HG03457 (cell line): ENCODE measurements around the gene SAMD8.
A peak's percentile ranks its signal among the peaks of the same experiment; 100 is the strongest.
"Not testable (repeated sequence)": the region's sequence is repeated elsewhere in the genome, so short reads cannot be mapped to it uniquely, and the experiment has no call there.

Source experiments
- ATAC-seq: cut with Tn5 transposase; IDR thresholded peaks from one replicate; pipeline ENCODE4 v1.9.1; 2021; ENCODE audit warnings: moderate number of reproducible peaks; ENCODE audit not compliant: unreplicated experiment

Gene SAMD8

DNA sequence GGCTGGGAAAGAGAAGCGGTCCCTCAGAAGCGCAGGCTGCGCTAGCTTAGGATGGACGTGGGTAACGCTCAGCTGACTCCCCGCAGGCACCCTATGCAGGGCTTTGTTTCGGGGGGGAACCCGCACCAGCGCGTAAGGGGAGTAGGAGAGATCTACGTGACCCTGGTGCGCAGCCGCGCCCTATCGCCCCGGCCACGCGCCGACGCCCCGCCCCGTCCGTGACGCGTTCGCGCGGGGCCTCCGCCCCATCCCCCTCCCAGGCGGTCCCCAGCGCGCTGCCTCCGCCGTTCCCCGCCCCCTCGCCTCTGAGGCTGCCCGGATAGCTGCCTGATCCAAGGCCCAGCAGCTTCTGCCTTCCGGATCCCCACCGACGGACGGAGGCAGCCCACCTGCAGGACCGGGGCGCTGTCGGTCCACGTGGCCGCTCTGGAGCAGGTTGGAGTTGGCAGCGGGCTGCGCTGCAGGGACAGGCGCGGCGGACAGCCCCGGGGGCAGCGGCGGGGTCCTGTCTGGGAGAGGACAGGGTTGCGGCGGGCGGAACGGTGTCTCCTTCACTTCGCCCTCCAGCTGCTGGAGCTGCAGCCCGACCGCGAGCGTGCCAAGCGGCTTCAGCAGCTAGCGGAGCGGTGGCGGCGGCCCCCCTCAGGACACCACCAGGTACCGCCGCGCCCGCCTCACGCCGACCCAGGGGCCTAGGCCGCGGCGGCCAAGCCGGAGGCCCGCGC, 99.0 kb downstream of the SAMD8 start, which contains the start of gene VDAC2:
VDAC2 (plus strand) TSS at position 515 of the 725 bp plus-strand sequence. CDS start 363 bp downstream, outside the sequence.
- peak; percentile 88 for ATAC-seq

DNA sequence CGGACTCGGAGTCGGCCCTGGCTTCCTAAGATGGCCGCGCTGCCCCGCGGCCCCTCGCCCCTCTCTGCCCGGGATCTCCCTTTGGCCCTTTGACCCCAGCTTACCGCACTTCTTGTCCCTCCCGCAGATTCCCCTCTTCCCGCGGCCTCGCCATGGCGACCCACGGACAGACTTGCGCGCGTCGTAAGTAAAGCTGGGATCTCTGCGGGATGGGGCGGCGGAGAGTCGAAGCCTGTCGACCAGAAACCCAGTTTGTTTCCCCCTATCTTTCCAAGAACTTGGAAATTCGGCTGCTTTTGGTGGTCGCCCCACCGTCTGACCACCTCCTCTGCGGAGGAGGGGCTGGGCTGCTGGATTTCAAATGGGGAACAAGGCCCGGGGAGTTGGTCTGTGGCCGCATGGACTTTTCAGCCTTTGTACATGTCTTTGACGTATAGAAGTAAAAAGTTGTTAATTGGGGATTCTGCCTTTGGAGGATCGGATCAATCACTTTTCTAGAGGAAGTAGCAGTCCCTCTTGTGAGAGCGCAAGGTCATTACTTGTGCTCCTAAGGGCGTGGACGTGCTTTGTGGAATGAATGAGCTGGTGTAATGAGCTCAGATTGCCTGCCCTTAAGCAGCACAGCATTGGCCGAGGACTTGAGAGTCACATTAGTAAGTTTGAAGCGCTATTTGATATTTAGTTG, 99.7 kb downstream of the SAMD8 start:
- ATAC-seq = no peak

DNA sequence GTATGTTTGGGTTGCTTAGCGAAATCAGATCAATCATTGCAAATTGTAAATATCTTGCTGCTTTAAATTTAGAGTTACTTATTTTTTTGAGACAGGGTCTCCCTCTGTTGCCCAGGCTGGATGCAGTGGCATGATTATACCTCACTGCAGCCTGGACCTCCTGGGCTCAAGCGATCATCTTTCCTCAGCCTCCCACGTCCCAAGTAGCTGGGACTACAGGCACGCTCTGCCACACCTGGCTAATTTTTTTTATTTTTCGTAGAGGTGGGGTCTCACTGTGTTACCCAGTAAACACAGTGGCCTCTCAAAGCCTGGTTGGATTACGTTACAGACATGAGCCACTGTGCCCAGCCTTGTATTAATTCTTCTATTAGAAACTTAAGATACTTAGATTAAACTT, 100.9 kb downstream of the SAMD8 start:
- no peak for ATAC-seq

- ATAC-seq = no peak
Measured at GRCh38 chr10:75220274-75220673, 108.8 kb downstream of the SAMD8 start.

- ATAC-seq = not testable (repeated sequence)
Measured at GRCh38 chr10:75221492-75221891, 110.0 kb downstream of the SAMD8 start.

DNA sequence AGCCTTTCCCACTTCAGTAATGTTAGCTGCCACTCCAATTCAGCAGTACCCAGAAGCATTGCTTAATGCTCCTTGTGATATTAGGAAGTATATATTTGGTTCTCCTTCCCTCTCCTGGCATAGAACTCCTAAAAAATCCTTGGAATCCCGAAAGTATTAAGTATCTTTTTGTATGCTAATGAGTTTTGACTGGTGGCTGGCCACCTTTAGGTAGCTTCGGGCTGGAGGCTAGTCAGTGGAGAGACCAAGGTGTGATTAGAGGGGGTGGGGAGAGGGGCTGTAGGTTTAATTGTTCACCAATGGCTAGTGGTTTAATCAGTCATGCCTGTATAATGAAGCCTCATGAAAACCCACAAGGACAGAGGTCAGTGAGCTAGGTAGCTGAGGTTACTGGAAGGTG, 112.1 kb downstream of the SAMD8 start:
- ATAC-seq = no peak

- ATAC-seq = no peak
Measured at GRCh38 chr10:75226095-75226494, 114.6 kb downstream of the SAMD8 start.

- no peak for ATAC-seq
Measured at GRCh38 chr10:75226656-75227055, 115.2 kb downstream of the SAMD8 start.

- ATAC-seq = no peak
Measured at GRCh38 chr10:75228278-75228677, 116.8 kb downstream of the SAMD8 start.

- no peak for ATAC-seq
Measured at GRCh38 chr10:75228834-75229233, 117.4 kb downstream of the SAMD8 start.

GRCh38 chr10:75229971-75230370, 118.5 kb downstream of the SAMD8 start:
- no peak for ATAC-seq

GRCh38 chr10:75230600-75231038, 119.2 kb downstream of the SAMD8 start:
- no peak for ATAC-seq
